T-helper 22 cell (primary cell): ENCODE data around the gene RRBP1.
A peak's percentile ranks its signal among the peaks of the same experiment; 100 is the strongest.

Experiments
- DNase-seq: peaks from one replicate; pipeline ENCODE4 v3.0.0-alpha.2; 2020; ENCODE audit warnings: low read depth

Gene RRBP1

DNA sequence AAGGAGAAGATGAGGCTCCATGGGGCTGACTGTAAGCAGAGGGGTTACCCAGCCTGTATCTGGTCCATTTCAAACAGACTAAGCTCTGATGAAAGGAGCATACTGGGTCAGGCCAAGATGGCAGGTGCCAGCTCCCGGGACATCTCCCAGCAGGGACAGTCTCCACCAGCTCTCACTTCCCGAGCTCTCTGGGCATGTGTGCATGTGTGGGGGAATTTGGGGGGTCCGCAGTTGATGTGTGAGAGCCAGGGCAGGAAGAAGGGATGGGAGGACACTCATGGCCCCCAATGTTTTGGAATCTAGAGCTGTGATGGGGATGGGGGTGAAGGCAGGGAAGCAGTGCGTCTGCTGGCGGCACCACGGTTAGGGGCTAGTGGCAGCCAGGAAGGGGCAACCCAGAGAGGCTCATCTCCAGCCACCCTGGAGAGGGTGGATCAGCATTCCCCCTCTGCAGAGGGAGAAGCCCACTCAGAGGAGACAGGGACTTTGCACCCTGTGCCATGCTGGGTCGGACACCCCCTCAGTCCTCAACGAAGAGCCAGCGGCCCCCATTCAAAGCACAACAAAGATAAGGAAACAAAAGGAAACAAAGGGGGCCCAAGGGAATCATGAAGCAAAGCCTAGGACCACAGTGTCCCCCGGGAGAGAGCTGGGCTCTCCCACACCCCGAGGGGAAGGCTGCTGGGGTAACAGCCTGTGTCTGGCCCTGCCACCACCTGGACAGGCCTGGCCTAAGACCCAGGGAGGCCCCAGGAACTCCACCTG is 59.8 kb downstream of the RRBP1 start:
- no peak for DNase-seq

- no peak for DNase-seq
Measured at GRCh38 chr20:17621229-17621968, 60.6 kb downstream of the RRBP1 start.

DNA sequence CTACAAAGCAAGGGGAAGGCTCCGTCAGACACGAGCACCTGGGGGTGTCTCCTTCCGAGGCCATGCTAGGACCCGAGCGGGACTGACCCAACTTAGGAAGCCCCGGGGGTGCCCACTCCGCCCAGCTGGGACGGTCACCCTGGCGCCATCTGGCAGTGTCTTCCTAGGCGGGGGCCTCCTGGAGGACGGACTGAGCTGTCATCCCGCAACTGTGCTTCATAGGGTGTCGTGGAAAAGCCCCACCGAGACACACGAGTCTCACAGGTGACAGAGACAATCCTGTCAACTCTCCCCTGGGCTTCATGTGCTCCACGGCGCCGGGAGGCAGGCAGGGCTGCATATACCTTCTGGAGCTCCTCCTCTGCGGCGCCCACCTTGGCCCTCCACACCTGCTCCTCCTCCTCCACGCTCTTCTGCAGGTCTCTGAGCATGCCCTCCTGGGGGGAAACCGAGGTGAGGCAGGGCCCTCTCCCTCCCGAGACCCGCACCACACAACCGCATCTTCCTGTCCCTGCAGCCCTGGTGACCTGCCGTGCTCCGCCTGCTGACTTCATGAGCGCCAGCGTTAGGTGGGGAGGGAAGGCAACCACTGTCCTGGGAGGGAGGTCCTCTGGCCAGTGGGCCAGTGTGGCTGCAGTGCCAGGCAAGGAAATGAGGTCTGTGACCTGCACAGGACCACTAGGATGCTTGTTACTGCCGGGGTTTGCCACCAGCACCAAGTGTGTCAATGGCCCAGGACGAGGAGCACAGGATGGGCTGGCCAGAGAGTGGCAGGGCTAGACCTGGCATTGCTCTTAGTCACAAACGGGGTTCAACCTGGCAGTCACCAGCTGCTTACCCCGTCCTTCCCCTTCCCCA is 61.4 kb downstream of the RRBP1 start:
- DNase-seq: no peak

DNA sequence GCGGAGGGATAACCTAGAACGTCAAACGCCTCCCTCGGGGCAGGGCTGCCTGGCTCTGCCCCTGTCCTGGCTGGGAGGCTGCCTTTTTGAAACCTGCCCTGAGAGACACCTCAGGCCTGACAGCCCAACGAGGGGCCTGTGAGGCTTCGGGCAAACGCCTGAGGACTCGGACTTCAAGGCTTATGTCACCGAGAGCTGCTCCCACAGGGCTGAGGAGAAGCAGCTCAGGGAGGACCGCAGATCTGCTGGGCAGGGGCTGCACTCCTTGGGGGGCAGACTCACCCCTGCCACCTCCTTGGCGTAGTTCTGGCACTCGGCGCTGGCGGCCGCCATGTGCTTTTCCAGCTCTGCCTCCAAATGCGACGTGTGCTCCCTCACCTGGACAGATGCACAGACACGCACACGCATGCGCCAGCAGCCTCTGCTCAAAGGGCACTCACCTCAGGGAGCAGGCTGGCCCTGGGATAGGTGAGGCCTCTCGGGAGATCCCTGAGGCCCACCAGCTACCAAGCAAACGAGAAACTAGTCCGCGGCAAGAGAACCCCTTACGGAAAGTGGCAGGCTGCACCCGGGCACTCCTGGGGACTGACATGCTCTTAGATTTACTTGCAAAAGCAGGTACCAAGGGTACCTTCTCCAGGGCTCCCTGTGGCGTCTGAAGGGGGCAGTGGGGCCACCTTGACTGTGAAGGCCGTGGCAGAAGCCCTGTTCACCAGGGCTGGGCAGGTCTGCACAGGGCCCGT is 62.5 kb downstream of the RRBP1 start:
- no peak for DNase-seq

DNA sequence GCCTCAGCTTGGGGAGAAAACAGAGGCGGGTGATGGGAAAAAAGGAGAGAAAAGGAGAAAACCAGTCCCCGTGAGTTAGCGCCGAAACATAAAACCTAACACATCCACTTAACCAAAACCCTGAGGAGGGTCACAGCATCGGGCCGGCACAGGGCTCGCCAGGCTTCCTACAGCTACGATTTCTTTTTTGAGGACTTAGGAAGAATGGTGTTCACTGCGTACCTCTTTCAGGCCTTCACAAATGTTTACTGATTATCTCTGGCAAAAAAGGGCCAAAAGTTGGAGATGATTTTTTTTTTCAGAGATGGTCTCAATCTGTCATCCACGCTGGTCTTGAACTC is 63.4 kb downstream of the RRBP1 start:
- DNase-seq: no peak

GRCh38 chr20:17617868-17618672 is 64.0 kb downstream of the RRBP1 start:
- DNase-seq: no peak

- DNase-seq: no peak
Measured at GRCh38 chr20:17617212-17617867, 64.7 kb downstream of the RRBP1 start.

DNA sequence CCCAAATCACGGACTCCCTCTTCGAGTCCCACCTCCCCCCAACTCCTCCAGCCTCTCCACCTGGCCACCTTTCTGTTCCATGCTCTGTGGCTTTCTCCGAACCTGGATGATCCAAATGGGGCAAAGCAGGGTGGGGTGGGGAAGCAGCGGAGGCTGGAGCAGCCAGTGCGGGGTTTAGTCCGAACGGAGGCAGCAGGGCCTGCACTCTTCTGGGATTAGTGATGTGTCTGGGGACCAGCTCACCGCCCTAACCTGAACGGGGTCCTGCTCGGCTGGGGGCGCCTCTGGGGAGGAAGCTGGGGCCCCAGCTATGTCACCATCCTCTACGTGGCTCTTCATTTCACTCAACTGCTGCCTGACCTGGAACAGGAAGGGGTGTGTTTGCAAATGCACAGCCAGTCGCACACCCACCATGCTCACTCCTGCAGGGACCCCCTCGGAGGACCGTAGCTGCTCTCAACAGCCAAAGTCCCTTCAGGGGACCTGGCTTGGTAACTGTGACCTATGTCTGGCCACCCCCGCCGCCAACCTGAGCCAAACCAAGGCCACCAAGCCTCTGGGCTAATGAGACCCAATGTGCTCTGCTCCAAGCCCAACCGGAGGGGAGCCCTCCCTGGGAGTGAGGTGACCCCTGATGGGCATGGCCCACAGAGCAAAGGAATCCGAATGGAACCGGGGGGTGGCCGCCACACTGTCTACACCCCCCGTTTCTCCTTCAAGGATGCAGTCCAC is 65.4 kb downstream of the RRBP1 start:
- no peak for DNase-seq

DNA sequence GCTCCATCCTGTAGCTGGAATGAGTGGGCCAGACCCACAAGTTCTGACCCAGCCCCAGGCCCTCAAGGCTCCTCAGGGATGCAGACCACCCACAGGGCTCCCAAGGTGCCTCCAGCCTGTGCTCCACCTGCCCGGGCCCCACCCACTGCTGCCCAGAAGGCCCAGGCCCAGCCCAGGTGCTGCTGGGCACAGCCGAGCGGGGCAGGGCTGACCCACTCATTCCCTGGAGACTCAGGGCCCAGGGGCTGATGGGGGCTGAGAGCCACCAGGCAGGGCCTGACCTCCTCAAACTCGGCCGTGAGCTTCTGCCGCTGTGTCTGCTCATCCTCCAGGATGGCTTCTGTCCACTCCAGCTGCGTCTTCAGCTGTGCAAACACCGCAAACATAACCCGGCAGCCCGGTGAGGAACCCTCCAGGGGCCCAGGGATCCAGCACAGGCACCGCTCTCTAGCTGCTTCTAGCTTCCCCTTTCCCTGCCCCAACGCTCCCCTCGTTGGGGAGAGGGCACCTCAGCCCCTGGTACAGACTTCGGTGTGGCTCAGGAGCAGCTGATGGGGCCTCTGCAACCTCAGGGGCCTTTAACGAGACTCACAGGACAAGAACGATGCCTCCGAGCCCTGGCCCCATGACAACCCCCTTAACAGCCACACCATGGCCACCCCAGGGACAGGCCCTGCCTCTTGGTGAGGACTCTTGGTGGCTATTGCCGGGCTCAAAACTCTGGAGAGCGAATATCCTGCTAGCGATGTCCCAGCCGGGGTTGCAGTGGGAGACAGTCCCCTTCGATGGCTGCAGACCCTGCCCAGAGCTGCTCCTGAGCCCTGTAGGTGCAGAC is 66.2 kb downstream of the RRBP1 start:
- no peak for DNase-seq

- DNase-seq: no peak
Measured at GRCh38 chr20:17614812-17615644, 67.0 kb downstream of the RRBP1 start.

- DNase-seq: no peak
Measured at GRCh38 chr20:17614176-17614811, 67.7 kb downstream of the RRBP1 start.

- DNase-seq: no peak
Measured at GRCh38 chr20:17613328-17614175, 68.5 kb downstream of the RRBP1 start.

GRCh38 chr20:17612992-17613327 is 69.1 kb downstream of the RRBP1 start:
- DNase-seq: no peak

DNA sequence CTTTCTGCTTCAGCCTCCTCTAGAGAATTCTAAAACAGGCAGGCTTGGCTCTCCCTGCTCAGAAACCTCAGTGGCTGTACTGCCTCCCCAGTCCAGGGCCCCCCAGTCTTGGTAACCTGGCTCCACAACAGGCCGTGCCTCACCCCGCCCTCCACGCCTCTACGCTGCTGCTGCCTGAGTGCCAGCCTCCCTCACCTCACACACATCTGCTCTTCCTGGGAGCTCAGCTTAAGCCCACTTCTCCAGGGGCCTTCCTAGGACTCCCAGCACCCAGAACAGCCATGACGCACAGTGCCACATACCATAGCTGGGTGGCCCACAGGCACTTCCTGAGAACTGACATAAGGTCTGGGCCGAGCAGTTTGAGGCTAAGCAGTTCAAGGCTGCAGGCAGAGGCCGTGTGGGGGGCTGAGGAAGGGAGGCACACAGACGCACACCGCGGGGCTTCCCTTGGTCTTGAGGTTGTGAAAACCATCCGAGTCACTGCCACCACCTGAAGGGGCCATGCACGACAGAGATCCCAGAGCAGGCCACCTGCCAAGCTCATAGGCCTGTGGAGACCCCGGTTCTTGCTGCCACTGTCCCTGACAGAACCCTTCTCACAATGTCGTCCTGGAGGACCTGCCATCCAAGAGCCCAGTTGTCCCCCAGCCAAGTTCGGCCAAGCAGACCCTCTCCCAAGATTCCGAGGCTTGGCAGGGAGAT is 69.6 kb downstream of the RRBP1 start:
- peak; percentile 28 for DNase-seq

DNA sequence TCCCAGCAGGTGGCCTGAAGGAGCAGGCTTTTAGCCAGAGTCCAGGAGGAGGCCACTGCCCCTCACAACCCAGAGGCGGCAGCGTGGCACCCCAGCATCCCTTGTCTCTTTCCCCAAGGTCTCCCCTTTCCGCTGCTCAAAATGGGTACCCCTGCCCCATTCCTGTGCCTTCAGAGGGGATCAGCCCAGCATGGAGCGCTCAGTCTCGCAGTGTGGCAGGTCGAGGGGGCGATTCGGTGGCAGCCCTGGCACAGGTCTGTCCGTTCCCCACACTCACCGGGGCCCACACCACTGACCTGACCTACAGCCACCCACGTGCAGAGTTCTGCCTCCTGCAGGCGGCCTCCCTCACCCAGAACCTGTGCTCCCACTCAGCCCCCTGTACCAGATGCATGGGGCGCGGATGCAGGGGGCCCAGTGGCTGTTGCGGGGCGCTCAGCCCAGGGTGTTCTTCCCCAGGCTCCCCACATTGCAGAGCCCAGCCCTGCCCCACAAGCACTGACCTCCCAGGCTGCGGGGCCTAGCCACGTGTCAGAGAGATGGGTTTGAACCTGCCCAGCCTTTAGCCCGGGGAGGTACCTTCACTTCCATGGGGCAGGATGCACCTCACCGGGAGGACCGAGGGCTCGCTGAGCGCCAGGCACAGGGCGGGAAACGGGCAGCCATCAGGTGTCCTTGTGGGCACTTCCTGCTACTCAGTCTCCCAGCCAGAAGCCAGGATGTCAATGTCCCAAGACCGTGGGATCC is 70.3 kb downstream of the RRBP1 start:
- no peak for DNase-seq

- no peak for DNase-seq
Measured at GRCh38 chr20:17611290-17611539, 70.8 kb downstream of the RRBP1 start.
